ENCODE data around the gene FAM168A. TPM values are rescaled to one million over a fixed set of nuclear protein-coding genes. Genes with fewer than 3 reads are reported as not detected.

The FAM168A gene
- total and polyA plus RNA-seq, 12 donors = 7.7 to 41.8 (median 35.3) TPM

GRCh38 chr11:73520353-73521061 is 77.4 kb downstream of the FAM168A start:
- no peak for TF ChIP-seq CTCF (IDR thresholded peaks at IDR 0.05)
- no peak for TF ChIP-seq POLR2A (IDR thresholded peaks at IDR 0.05)
- H3K9me3 ChIP-seq (replicated peaks in 1 of 3) = no peaks in the 10 kb centered on the region
- intact Hi-C loops (cut with DNase I) = no loop called here
- H3K4me1 ChIP-seq (replicated peaks in 1 of 2) = peaks cover 0 to 5% of the 10 kb centered on the region in 2 donors
- H3K36me3 ChIP-seq (replicated peaks in 1 of 2) = no peaks in the 10 kb centered on the region
- WGBS, 4 donors = 55 to 78% (median 65%) methylated on average over 2 of the region's 2 CpGs
- no peak overlapping the region for H3K4me3 ChIP-seq
- DNase-seq = no peak
- no peak overlapping the region for H3K27ac ChIP-seq
- H3K27me3 ChIP-seq = no peaks in the 10 kb centered on the region

GRCh38 chr11:73519266-73519665 is 78.6 kb downstream of the FAM168A start:
- intact Hi-C loops (cut with DNase I) = no loop called here
- Histone ChIP-seq H3K27ac (no peak overlapping the region), H3K27me3 (no peaks in the 10 kb centered on the region), H3K4me3 (no peak overlapping the region), H3K4me1 (replicated peaks in 1 of 2) (peaks cover 0 to 5% of the 10 kb centered on the region in 2 donors), H3K36me3 (replicated peaks in 1 of 2) (no peaks in the 10 kb centered on the region), H3K9me3 (replicated peaks in 1 of 3) (no peaks in the 10 kb centered on the region)
- TF ChIP-seq CTCF (IDR thresholded peaks at IDR 0.05) (no peak), POLR2A (IDR thresholded peaks at IDR 0.05) (no peak)
- DNase-seq = no peak

- intact Hi-C loops (cut with DNase I) = no loop called here
Observed at GRCh38 chr11:73518195-73518594, 79.7 kb downstream of the FAM168A start.

GRCh38 chr11:73516080-73516479 is 81.8 kb downstream of the FAM168A start:
- TF ChIP-seq CTCF (IDR thresholded peaks at IDR 0.05) (no peak), POLR2A (IDR thresholded peaks at IDR 0.05) (no peak)
- intact Hi-C loops (cut with DNase I) = no loop called here
- no peaks in the 10 kb centered on the region for H3K27me3 ChIP-seq
- H3K36me3 ChIP-seq (replicated peaks in 1 of 2) = no peaks in the 10 kb centered on the region
- no peak overlapping the region for H3K4me3 ChIP-seq
- peaks cover 0 to 5% of the 10 kb centered on the region in 2 donors for H3K4me1 ChIP-seq (replicated peaks in 1 of 2)
- no peak overlapping the region for H3K27ac ChIP-seq
- no peaks in the 10 kb centered on the region for H3K9me3 ChIP-seq (replicated peaks in 1 of 3)
- DNase-seq = no peak

More at GRCh38 chr11:73518195-73518594, 79.7 kb downstream of the FAM168A start:
- Histone ChIP-seq H3K27ac (no peak overlapping the region), H3K9me3 (replicated peaks in 1 of 3) (no peaks in the 10 kb centered on the region), H3K27me3 (no peaks in the 10 kb centered on the region), H3K4me1 (replicated peaks in 1 of 2) (peaks cover 0 to 5% of the 10 kb centered on the region in 2 donors), H3K36me3 (replicated peaks in 1 of 2) (no peaks in the 10 kb centered on the region), H3K4me3 (no peak overlapping the region)
- WGBS, 4 donors = 93 to 100% (median 100%) methylated on average over 1 of the region's 1 CpG
- no peak for DNase-seq
- no peak for TF ChIP-seq POLR2A (IDR thresholded peaks at IDR 0.05)
- no peak for TF ChIP-seq CTCF (IDR thresholded peaks at IDR 0.05)
